Islet precursor cell (in vitro differentiated cells): ENCODE results near the gene CERS4.
A peak's percentile ranks its signal among the peaks of the same experiment; 100 is the strongest.
"Not testable (repeated sequence)": the region's sequence is repeated elsewhere in the genome, so short reads cannot be mapped to it uniquely, and the experiment has no call there.

Experiments used
- DNase-seq: peaks from one replicate; pipeline ENCODE4 v3.0.0-alpha.2; 2018

The CERS4 gene

DNA sequence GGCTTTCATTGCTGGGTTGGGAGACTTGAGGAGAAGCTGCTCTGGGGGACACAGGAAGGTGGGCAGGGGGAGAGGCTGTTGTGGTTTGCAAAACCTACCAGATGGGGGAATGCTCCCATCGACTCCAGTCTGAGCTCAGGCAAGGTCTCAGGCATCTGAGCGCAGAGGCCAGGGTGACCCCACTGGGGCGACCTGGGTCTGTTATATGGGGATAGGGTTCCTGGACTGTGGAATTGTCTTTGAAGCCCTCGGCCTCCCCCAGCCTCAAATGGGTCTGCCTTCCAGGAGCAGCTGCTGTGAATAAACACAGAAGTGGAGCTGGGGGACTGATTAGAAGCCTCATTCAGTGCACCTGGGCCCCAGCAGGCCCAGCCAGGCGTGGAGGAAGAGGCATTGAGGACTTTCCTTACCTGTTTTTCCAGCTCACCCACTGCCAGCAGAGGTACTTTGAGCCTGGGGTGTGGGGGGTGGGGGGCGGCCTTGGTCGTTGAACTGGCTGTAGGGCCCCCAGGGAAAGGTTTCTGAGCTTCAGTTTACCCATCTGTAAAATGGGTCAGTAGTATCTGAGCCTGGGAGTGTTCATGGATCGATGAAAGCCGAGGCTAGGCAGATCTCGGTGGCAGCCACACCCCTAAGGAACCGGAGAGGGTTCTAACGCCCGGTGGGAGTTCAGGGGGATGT is 1.4 kb downstream of the CERS4 start:
- no peak for DNase-seq

GRCh38 chr19:8212212-8212611 is 3.0 kb downstream of the CERS4 start:
- no peak for DNase-seq

GRCh38 chr19:8212916-8213315 is 3.7 kb downstream of the CERS4 start:
- DNase-seq, result no peak

DNA sequence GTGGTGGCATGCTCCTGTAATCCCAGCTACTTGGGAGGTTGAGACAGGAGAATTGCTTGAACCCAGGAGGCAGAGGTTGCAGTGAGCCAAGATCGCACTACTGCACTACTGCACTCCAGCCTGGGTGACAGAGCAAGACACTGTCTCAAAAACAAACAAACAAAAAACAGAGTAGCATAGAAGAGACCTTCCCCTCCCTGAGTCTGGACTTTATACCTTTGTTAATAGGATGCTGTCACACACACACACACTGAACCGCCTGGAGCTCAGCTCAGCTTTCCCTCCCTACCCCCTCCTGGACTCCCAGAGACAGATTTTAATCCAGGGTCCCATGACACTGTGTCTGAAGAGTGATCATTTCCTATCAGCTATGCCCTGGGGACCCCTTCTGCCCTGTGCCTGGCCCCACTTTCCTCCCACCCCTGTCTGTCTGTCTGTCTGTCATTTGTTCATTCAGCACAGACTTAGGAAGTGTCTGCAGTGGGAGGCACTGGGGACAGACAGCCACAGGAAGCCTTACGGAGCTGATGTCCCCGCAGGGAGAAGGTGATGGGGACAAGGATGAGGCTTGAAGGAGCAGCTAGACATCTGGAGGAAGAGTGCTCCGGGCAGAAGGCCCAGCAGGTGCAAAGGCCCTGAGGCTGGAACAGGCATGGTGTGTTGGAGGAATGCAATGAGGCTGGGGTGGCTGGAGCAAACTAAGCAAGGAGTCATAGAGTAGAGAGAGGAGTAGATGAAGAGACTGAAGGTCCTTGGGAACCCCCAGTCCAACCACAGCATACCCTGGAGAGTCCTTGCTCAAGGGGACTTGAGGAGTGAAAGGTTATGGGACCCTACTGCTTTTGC is 4.9 kb downstream of the CERS4 start:
- no peak for DNase-seq

GRCh38 chr19:8214802-8215201 is 5.6 kb downstream of the CERS4 start:
- DNase-seq, result no peak

DNA sequence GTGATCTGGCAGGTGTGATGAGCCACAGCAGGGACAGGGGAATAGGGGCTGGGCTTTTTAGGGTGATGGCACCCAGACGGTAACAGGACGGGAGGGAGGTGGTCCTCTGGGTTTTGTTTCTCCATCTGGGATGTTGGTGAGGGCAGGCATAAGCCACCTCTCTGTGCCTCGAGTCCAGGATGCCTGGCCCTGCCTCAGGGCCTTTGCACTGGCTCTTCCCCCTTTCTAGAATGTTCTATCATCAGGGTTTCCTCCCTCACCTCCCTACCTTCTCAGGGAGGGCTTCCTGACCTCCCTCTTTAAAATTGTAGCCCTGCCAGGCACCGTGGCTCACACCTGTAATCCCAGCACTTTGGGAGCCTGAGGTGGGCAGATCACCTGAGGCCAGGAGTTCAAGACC is 6.6 kb downstream of the CERS4 start:
- DNase-seq, result no peak

GRCh38 chr19:8216357-8216756 is 7.2 kb downstream of the CERS4 start:
- no peak for DNase-seq

DNA sequence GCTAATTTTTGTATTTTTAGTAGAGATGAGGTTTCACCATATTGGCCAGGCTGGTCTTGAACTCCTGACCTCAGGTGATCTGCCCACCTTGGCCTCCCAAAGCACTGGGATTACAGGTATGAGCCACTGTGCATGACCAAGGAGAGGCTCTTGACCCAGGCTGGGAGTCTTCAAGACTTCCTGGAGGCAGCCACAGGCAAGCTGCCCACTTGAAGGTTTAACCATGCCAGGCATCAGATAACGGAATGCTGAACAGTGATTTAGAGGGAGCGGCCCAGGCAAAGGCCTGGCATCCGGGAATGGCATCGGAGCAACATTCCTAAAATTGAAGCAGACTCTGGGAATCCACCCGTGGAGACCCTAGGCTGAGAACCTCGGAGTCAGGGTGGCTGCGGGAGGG is 9.0 kb downstream of the CERS4 start:
- not testable (repeated sequence) for DNase-seq

- no peak for DNase-seq
Observed at GRCh38 chr19:8220481-8220880, 11.3 kb downstream of the CERS4 start.

DNA sequence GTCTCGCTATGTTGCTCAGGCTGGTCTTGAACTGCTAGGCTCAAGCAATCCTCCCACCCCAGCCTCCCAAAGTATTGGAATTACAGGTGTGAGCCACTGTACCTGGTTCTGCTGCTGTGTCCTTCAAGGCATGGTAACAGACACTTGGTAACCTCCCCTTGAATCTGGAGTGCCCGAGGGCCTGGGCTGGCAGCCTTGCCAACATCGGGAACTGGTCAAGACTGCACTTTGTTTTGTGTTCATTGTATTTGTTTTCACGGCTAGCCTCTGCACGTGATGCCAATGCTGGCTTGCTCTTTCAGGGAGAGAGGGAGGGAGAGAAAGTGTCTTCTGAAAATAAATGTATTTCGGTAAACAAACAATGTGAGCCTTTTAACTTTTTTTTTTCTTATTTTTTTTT is 12.0 kb downstream of the CERS4 start:
- no peak for DNase-seq

GRCh38 chr19:8223442-8223841 is 14.3 kb downstream of the CERS4 start:
- DNase-seq, result not testable (repeated sequence)

DNA sequence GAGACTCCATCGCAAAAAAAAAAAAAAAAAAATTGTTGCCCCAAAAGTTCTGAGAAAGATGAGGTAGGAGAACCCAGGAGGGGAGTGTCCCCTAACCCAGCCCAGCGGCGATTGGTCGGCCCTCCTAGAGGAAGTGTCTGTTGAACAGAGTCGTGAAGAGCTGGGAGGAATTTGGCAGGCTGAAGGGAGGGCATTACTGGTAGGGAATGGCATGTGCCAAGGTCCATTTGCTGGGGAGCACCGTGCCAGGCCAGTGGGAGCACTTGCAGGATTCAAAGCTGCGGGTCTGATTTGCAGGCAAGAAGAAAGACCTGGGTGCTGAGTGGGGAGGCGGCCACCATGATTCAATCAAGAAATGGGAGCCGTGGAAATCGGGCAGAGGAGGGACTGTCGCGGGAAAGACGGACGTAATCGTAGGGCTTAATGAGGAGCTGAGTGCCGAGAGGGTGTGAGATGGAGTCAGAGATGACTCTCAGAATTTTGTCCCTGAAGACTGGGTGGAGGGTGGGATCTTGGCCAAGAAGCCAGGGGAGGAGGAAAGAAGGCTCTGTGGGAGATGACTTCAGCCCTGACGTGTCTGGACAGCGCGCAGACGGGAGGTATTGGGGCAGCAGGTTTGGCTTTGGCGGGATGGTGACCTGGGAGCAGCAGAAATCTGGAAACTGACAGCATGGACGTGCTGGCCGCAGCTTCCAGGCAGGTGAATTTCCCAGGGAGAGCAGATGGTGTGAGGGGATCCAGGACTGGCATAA is 15.4 kb downstream of the CERS4 start:
- DNase-seq, result no peak

DNA sequence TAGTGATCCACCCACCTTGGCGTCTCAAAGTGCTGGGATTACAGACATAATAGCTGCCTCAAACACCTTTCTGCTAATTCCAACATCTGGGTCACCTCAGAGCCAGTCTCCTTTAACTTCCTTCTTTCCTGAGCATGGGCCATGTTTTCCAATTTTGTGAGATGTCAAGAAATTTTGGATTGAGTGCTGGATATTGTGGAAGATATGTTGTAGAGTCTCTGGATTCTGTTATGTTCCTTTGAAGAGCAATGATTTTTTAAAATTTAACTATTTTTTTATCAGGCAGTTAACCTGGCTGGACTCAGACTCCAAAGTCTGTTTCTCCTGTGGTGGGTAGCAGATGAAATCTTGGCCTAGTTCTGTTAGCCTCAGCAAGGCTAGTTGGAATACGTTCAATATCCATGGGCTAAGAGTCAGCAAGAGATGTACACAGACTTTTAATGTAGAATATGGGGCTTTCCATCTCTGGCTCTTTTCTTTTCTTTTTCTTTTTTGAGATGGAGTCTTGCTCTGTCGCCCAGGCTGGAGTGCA is 22.0 kb downstream of the CERS4 start:
- DNase-seq, result no peak

DNA sequence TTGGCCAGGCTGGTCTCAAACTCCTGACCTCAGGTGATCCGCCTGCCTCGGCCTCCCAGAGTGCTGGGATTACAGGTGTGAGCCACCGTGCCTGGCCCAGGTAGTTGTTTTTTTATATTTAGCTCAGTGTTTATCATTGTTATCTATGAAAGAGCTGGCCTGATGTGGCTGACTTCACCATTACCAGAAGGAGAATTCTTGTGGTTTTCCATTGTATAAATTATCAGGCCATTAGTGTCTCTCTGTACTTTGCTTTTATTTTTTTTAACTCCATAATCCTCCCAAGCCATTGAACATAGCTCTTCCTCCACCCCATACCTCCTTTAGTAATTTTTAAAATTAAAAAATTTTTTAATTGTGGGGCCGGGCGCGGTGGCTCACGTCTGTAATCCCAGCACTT is 24.2 kb downstream of the CERS4 start:
- DNase-seq, result no peak

GRCh38 chr19:8237026-8237425 is 27.9 kb downstream of the CERS4 start:
- DNase-seq, result no peak

DNA sequence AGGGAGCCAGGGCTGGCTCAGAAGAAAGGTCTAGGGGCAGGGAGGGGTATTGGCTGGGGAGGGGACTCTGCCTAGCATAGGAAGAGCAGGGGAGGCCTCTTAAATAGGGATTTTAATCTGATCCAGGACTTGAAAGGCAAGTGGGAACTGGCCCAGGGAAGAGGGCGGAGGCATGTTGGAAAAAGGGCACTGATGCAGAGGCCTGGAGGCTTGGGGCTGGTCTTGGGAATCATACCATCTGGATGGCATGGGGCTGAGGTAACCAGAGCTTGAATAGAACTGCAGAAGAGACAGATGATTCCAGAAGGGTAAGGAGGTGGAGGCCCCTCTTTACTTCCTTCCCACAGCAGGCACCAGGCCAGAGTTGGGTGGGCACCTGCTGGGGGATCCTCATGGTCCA is 29.1 kb downstream of the CERS4 start:
- DNase-seq, result no peak

GRCh38 chr19:8239528-8240273 is 30.5 kb downstream of the CERS4 start:
- no peak for DNase-seq

- DNase-seq, result peak; percentile 95
Observed at GRCh38 chr19:8240274-8241229, 31.4 kb downstream of the CERS4 start.

GRCh38 chr19:8241646-8242045 is 32.5 kb downstream of the CERS4 start:
- no peak for DNase-seq

GRCh38 chr19:8242211-8242821 is 33.1 kb downstream of the CERS4 start:
- no peak for DNase-seq

GRCh38 chr19:8243146-8243545 is 34.0 kb downstream of the CERS4 start:
- no peak for DNase-seq
